DOHH2 (cell line): ENCODE data around the gene RNF144A.

Experiments
- EZH2phosphoT487 ChIP-seq: fragments of 200-600 bp; sonication (generic); IDR thresholded peaks from 2 replicates; pipeline ENCODE4 v1.6.1; 2017; ENCODE audit warnings: borderline replicate concordance, mild to moderate bottlenecking, antibody characterized with exemption, low read length, moderate library complexity, mixed read lengths
- TF ChIP-seq, protein P1 (sequence below): fragments of 200-600 bp; sonication (generic); IDR thresholded peaks from one replicate; pipeline ENCODE4 v1.5.1; 2014; ENCODE audit warnings: antibody characterized with exemption, mild to moderate bottlenecking, low read depth, low read length; ENCODE audit not compliant: poor library complexity, severe bottlenecking

DNA sequence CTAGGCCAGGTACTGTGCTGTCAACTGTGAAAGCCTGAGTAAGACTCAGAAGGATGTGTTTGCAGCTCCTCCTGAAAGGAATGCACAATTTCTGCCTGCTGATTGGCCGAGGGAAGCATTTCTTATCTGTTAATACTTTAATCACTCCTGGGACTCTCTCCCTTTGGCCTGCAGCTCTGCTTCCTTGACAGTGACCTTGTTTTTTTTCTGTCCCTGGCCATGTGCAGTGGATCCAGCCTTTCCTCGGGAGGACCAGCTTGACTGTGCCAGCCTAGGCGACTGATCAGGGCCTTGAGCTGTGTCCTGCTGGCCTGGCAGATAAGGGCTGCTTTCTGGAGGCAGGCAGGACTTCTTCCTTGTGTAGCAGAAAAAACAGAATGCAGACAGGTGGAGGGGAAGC is 10.0 kb downstream of the RNF144A start:
- TF ChIP-seq, protein P1, sequence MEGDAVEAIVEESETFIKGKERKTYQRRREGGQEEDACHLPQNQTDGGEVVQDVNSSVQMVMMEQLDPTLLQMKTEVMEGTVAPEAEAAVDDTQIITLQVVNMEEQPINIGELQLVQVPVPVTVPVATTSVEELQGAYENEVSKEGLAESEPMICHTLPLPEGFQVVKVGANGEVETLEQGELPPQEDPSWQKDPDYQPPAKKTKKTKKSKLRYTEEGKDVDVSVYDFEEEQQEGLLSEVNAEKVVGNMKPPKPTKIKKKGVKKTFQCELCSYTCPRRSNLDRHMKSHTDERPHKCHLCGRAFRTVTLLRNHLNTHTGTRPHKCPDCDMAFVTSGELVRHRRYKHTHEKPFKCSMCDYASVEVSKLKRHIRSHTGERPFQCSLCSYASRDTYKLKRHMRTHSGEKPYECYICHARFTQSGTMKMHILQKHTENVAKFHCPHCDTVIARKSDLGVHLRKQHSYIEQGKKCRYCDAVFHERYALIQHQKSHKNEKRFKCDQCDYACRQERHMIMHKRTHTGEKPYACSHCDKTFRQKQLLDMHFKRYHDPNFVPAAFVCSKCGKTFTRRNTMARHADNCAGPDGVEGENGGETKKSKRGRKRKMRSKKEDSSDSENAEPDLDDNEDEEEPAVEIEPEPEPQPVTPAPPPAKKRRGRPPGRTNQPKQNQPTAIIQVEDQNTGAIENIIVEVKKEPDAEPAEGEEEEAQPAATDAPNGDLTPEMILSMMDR: no peak
- TF ChIP-seq EZH2phosphoT487: no peak
